ENCODE measurements around the gene CCNYL1. TPM values are rescaled to one million over a fixed set of nuclear protein-coding genes. Genes with fewer than 3 reads are reported as not detected.

The CCNYL1 gene
- total RNA-seq, 2 experiments from 2014 or later: 8.7 to 11.1 TPM

DNA sequence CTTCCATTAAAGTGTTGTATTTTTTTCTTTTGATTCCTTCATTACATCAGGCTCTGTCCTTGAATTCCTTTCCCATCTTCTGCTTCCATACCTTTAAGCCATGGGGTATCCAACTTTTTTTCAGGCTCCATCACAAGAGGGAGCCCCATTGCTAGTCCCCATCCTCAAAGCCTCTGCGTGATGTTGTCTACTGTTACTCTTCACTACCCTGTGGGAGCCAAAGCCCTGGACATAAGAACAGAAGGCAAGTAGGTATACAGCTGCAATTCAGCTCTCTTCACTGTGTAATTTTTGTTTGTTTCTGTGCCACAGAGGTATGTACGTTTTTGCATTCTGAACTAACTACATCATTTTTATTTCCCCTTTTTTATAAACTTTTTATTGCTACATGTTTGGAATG lies 36.6 kb upstream of the CCNYL1 start:
- no peak for ATAC-seq (ENCODE audit: poor library complexity)
- Mint-ChIP-seq H3K4me3 (no peak overlapping the region), H3K9me3 (no peaks in the 10 kb centered on the region), H3K4me1 (ENCODE audit: low read depth) (no peaks in the 10 kb centered on the region), H3K27ac (no peak overlapping the region), H3K27me3 (peaks cover 16% of the 10 kb centered on the region), H3K36me3 (ENCODE audit: low read depth) (no peaks in the 10 kb centered on the region)
- DNase-seq: no peak
- H3K27me3 ChIP-seq (ENCODE audit: control insufficient read depth in 1 of 2, insufficient read depth in 2 of 2, low read length in 2 of 2): no peaks in the 10 kb centered on the region
- no peak for TF ChIP-seq CTCF (IDR thresholded peaks at IDR 0.05)
- no peak overlapping the region for H3K27ac ChIP-seq (ENCODE audit: low read depth in 1 of 2, low read length in 2 of 2)
- intact Hi-C loops (cut with DNase I, micrococcal nuclease): no loop called here
- ChIA-PET CTCF (no interaction called here), POLR2A (no interaction called here)
- no peaks in the 10 kb centered on the region for H3K4me1 ChIP-seq (ENCODE audit: insufficient read depth, low read length)
- H3K4me3 ChIP-seq (ENCODE audit: low read length): no peak overlapping the region
- H3K36me3 ChIP-seq (ENCODE audit: insufficient read depth, low read length): no peaks in the 10 kb centered on the region
- no peaks in the 10 kb centered on the region for H3K9me3 ChIP-seq (ENCODE audit: control insufficient read depth in 1 of 2, insufficient read depth in 1 of 2, low read length in 2 of 2)

GRCh38 chr2:207676827-207677354 lies 34.5 kb upstream of the CCNYL1 start:
- H3K9me3 ChIP-seq (ENCODE audit: control insufficient read depth in 1 of 2, insufficient read depth in 1 of 2, low read length in 2 of 2): peaks cover 0 to 5% of the 10 kb centered on the region in 2 experiments
- ChIA-PET POLR2A (interaction anchor here (0.7 kb wide), 1 partner anchor 147 kb away, joined by 3 read pairs; no protein-coding TSS in a partner anchor), CTCF (interaction anchor here (0.7 kb wide), 1 partner anchor 134 kb away, joined by 7 read pairs; no protein-coding TSS in a partner anchor)
- Mint-ChIP-seq H3K9me3 (no peaks in the 10 kb centered on the region), H3K36me3 (ENCODE audit: low read depth) (no peaks in the 10 kb centered on the region), H3K4me1 (ENCODE audit: low read depth) (no peaks in the 10 kb centered on the region), H3K27ac (no peak overlapping the region), H3K4me3 (no peak overlapping the region), H3K27me3 (peaks cover 26% of the 10 kb centered on the region)
- TF ChIP-seq CTCF (IDR thresholded peaks at IDR 0.05): no peak
- H3K36me3 ChIP-seq (ENCODE audit: insufficient read depth, low read length): no peaks in the 10 kb centered on the region
- peaks cover 0 to 7% of the 10 kb centered on the region in 2 experiments for H3K27me3 ChIP-seq (ENCODE audit: control insufficient read depth in 1 of 2, insufficient read depth in 2 of 2, low read length in 2 of 2)
- DNase-seq: no peak
- no peaks in the 10 kb centered on the region for H3K4me1 ChIP-seq (ENCODE audit: insufficient read depth, low read length)
- H3K4me3 ChIP-seq (ENCODE audit: low read length): no peak overlapping the region
- H3K27ac ChIP-seq (ENCODE audit: low read depth in 1 of 2, low read length in 2 of 2): no peak overlapping the region
- intact Hi-C loops (cut with DNase I, micrococcal nuclease): no loop called here
- ATAC-seq (ENCODE audit: poor library complexity): no peak

DNA sequence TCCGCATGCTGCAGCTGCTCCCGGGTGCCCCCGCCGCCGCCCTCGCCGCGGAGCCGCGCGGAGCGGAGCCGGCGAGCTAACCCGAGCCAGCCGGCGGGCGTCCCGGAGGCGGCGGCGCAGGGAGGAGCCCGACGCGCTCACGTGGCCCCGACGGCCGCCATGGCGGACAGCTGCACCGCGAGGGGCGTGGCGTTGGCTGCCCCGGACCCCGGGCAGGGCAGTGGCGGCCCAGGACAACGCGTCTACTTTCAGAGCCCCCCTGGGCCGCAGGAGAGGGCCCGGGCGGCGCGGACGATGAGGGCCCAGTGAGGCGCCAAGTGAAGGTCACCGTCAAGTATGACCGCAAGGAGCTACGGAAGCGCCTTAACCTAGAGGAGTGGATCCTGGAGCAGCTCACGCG lies 30.0 kb upstream of the CCNYL1 start:
- H3K4me3 Mint-ChIP-seq: no peak overlapping the region
- peaks cover 0 to 6% of the 10 kb centered on the region in 2 experiments for H3K9me3 ChIP-seq (ENCODE audit: control insufficient read depth in 1 of 2, insufficient read depth in 1 of 2, low read length in 2 of 2)
- H3K27ac Mint-ChIP-seq: no peak overlapping the region
- ATAC-seq (ENCODE audit: poor library complexity): no peak
- H3K4me1 Mint-ChIP-seq (ENCODE audit: low read depth): no peaks in the 10 kb centered on the region
- TF ChIP-seq CTCF (IDR thresholded peaks at IDR 0.05): no peak
- no peaks in the 10 kb centered on the region for H3K36me3 Mint-ChIP-seq (ENCODE audit: low read depth)
- no peaks in the 10 kb centered on the region for H3K4me1 ChIP-seq (ENCODE audit: insufficient read depth, low read length)
- no peaks in the 10 kb centered on the region for H3K9me3 Mint-ChIP-seq
- peaks cover 35% of the 10 kb centered on the region for H3K27me3 Mint-ChIP-seq
- no peak overlapping the region for H3K27ac ChIP-seq (ENCODE audit: low read depth in 1 of 2, low read length in 2 of 2)
- no peaks in the 10 kb centered on the region for H3K36me3 ChIP-seq (ENCODE audit: insufficient read depth, low read length)
- H3K4me3 ChIP-seq (ENCODE audit: low read length): no peak overlapping the region
- ChIA-PET CTCF (no interaction called here), POLR2A (no interaction called here)
- no peak for DNase-seq
- intact Hi-C loops (cut with DNase I, micrococcal nuclease): no loop called here
- peaks cover 0 to 8% of the 10 kb centered on the region in 2 experiments for H3K27me3 ChIP-seq (ENCODE audit: control insufficient read depth in 1 of 2, insufficient read depth in 2 of 2, low read length in 2 of 2)
